BLaER1 treated with 17β-estradiol and CSF1 and Interleukin-3, amounts not matched to agents 10 nM and 100 nM (cell line): ENCODE measurements around the gene SENP7.
"Not testable (repeated sequence)": the region's sequence is repeated elsewhere in the genome, so short reads cannot be mapped to it uniquely, and the experiment has no call there.

Source experiments
- H3K27ac ChIP-seq, 11 experiments: shearing (Covaris generic); formaldehyde crosslinking; 2 replicates each; pipeline ENCODE4 v1.8.1; 2022
- H3K27me3 ChIP-seq, 11 experiments: shearing (Covaris generic); formaldehyde crosslinking; 2 replicates each; pipeline ENCODE4 v1.8.1; 2022
- H3K36me3 ChIP-seq, 11 experiments: shearing (Covaris generic); formaldehyde crosslinking; 2 replicates each; pipeline ENCODE4 v1.8.1; 2022
- H3K4me1 ChIP-seq, 10 experiments: shearing (Covaris generic); formaldehyde crosslinking; 2 replicates each; pipeline ENCODE4 v1.8.1; 2022
- H3K4me2 ChIP-seq, 11 experiments: shearing (Covaris generic); formaldehyde crosslinking; 2 replicates each; pipeline ENCODE4 v1.8.1; 2022
- H3K4me3 ChIP-seq, 10 experiments: shearing (Covaris generic); formaldehyde crosslinking; 2 replicates each; pipeline ENCODE4 v1.8.1; 2022
- H3K9ac ChIP-seq, 11 experiments: shearing (Covaris generic); formaldehyde crosslinking; 2 replicates each; pipeline ENCODE4 v1.8.1; 2022
- H3K9me3 ChIP-seq, 11 experiments: shearing (Covaris generic); formaldehyde crosslinking; replicated peaks in 1 of 11; 2 replicates each; pipeline ENCODE4 v1.8.1; 2022
- H4K20me1 ChIP-seq, 11 experiments: shearing (Covaris generic); formaldehyde crosslinking; 2 replicates each; pipeline ENCODE4 v1.8.1; 2022
- Cebpa-rat ChIP-seq, 11 experiments: shearing (Covaris generic); IDR thresholded peaks; 2 replicates each; pipeline ENCODE4 v1.8.1; 2022

Gene SENP7

GRCh38 chr3:101466465-101467309 lies 46.3 kb downstream of the SENP7 start:
- H3K4me2 ChIP-seq, result no peak overlapping the region
- TF ChIP-seq Cebpa-rat (IDR thresholded peaks at IDR 0.05), result no peak

GRCh38 chr3:101464235-101464634 lies 48.8 kb downstream of the SENP7 start:
- Histone ChIP-seq H3K36me3 (peaks cover 10 to 46% (median 15%) of the 10 kb centered on the region in 11 experiments; a peak in 15 of 22 replicates), H4K20me1 (peaks cover 0 to 13% (median 4%) of the 10 kb centered on the region in 11 experiments; a peak in 7 of 22 replicates), H3K9me3 (peaks cover 0 to 19% (median 6%) of the 10 kb centered on the region in 11 experiments; a peak in 9 of 22 replicates), H3K4me1 (peaks cover 0 to 11% (median 0%) of the 10 kb centered on the region in 10 experiments; a peak in 3 of 20 replicates), H3K4me3 (no peak overlapping the region), H3K27ac (no peak overlapping the region), H3K4me2 (no peak overlapping the region), H3K27me3 (no peaks in the 10 kb centered on the region), H3K9ac (no peak overlapping the region)
- TF ChIP-seq Cebpa-rat (IDR thresholded peaks at IDR 0.05), result no peak

More at GRCh38 chr3:101466465-101467309, 46.3 kb downstream of the SENP7 start:
- H3K27ac ChIP-seq, result no peak overlapping the region
- H3K9ac ChIP-seq, result no peak overlapping the region
- no peaks in the 10 kb centered on the region for H3K27me3 ChIP-seq
- peaks cover 0 to 13% (median 4%) of the 10 kb centered on the region in 11 experiments; a peak in 7 of 22 replicates for H4K20me1 ChIP-seq
- no peak overlapping the region for H3K4me3 ChIP-seq
- H3K4me1 ChIP-seq, result peaks cover 0 to 5% (median 0%) of the 10 kb centered on the region in 10 experiments; a peak in 2 of 20 replicates
- H3K36me3 ChIP-seq, result peaks cover 9 to 37% (median 14%) of the 10 kb centered on the region in 11 experiments; a peak in 15 of 22 replicates
- peaks cover 0 to 24% (median 7%) of the 10 kb centered on the region in 11 experiments; a peak in 10 of 22 replicates for H3K9me3 ChIP-seq

- H3K9ac ChIP-seq, result no peak overlapping the region
- H3K4me1 ChIP-seq, result peaks cover 0 to 7% (median 0%) of the 10 kb centered on the region in 10 experiments; a peak in 2 of 20 replicates
- H3K4me2 ChIP-seq, result no peak overlapping the region
- H4K20me1 ChIP-seq, result peaks cover 0 to 13% (median 4%) of the 10 kb centered on the region in 11 experiments; a peak in 7 of 22 replicates
- H3K27ac ChIP-seq, result no peak overlapping the region
- no peak overlapping the region for H3K4me3 ChIP-seq
- H3K36me3 ChIP-seq, result peaks cover 26 to 65% (median 39%) of the 10 kb centered on the region in 11 experiments
- peaks cover 0 to 8% (median 0%) of the 10 kb centered on the region in 11 experiments; a peak in 4 of 22 replicates for H3K9me3 ChIP-seq
- H3K27me3 ChIP-seq, result no peaks in the 10 kb centered on the region
- no peak for TF ChIP-seq Cebpa-rat (IDR thresholded peaks at IDR 0.05)
These were observed 51.6 kb downstream of the SENP7 start for GRCh38 chr3:101461451-101461850.

GRCh38 chr3:101458387-101458786 lies 54.6 kb downstream of the SENP7 start:
- Histone ChIP-seq H3K36me3 (peaks cover 26 to 65% (median 41%) of the 10 kb centered on the region in 11 experiments), H3K27me3 (no peaks in the 10 kb centered on the region), H3K9me3 (peaks cover 0 to 12% (median 5%) of the 10 kb centered on the region in 11 experiments; a peak in 7 of 22 replicates), H4K20me1 (peaks cover 0 to 6% (median 0%) of the 10 kb centered on the region in 11 experiments; a peak in 3 of 22 replicates), H3K9ac (no peak overlapping the region), H3K4me1 (peaks cover 0 to 7% (median 0%) of the 10 kb centered on the region in 10 experiments; a peak in 2 of 20 replicates), H3K4me3 (no peak overlapping the region), H3K4me2 (no peak overlapping the region), H3K27ac (no peak overlapping the region)
- no peak for TF ChIP-seq Cebpa-rat (IDR thresholded peaks at IDR 0.05)

- H3K4me3 ChIP-seq, result no peak overlapping the region
- no peak overlapping the region for H3K9ac ChIP-seq
- H3K4me1 ChIP-seq, result no peaks in the 10 kb centered on the region
- H3K4me2 ChIP-seq, result no peak overlapping the region
- no peaks in the 10 kb centered on the region for H3K27me3 ChIP-seq
- peaks cover 0 to 6% (median 0%) of the 10 kb centered on the region in 11 experiments; a peak in 5 of 22 replicates for H3K9me3 ChIP-seq
- H3K36me3 ChIP-seq, result peaks cover 18 to 43% (median 30%) of the 10 kb centered on the region in 11 experiments
- peaks cover 0 to 6% (median 0%) of the 10 kb centered on the region in 11 experiments; a peak in 2 of 22 replicates for H4K20me1 ChIP-seq
- no peak for TF ChIP-seq Cebpa-rat (IDR thresholded peaks at IDR 0.05)
- H3K27ac ChIP-seq, result no peak overlapping the region
These were observed 58.4 kb downstream of the SENP7 start for GRCh38 chr3:101454629-101455028.

- Histone ChIP-seq H4K20me1 (peaks cover 0 to 6% (median 0%) of the 10 kb centered on the region in 11 experiments; a peak in 1 of 22 replicates), H3K9me3 (peaks cover 0 to 6% (median 0%) of the 10 kb centered on the region in 11 experiments; a peak in 5 of 22 replicates), H3K27me3 (no peaks in the 10 kb centered on the region), H3K27ac (no peak overlapping the region), H3K4me3 (no peak overlapping the region), H3K36me3 (peaks cover 18 to 43% (median 30%) of the 10 kb centered on the region in 11 experiments), H3K4me2 (no peak overlapping the region), H3K9ac (no peak overlapping the region), H3K4me1 (no peaks in the 10 kb centered on the region)
- no peak for TF ChIP-seq Cebpa-rat (IDR thresholded peaks at IDR 0.05)
These were observed 59.1 kb downstream of the SENP7 start for GRCh38 chr3:101453961-101454360.

GRCh38 chr3:101438641-101439040 lies 74.4 kb downstream of the SENP7 start:
- not testable (repeated sequence) for H3K9ac ChIP-seq, H3K27ac ChIP-seq, H3K4me2 ChIP-seq, H3K27me3 ChIP-seq, H4K20me1 ChIP-seq, H3K4me3 ChIP-seq, H3K4me1 ChIP-seq
- Histone ChIP-seq H3K9me3 (peaks cover 41 to 72% (median 54%) of the 10 kb centered on the region in 11 experiments), H3K36me3 (peaks cover 16 to 33% (median 25%) of the 10 kb centered on the region in 11 experiments)

GRCh38 chr3:101433652-101434051 lies 79.4 kb downstream of the SENP7 start:
- no peak overlapping the region for H3K4me3 ChIP-seq
- H3K9ac ChIP-seq, result no peak overlapping the region
- TF ChIP-seq Cebpa-rat (IDR thresholded peaks at IDR 0.05), result no peak

More at GRCh38 chr3:101433652-101434051, 79.4 kb downstream of the SENP7 start:
- H3K9me3 ChIP-seq, result peaks cover 45 to 71% (median 61%) of the 10 kb centered on the region in 11 experiments
- H3K27me3 ChIP-seq, result no peaks in the 10 kb centered on the region
- H3K4me2 ChIP-seq, result no peak overlapping the region
- no peaks in the 10 kb centered on the region; a peak in 1 of 22 replicates for H4K20me1 ChIP-seq
- H3K27ac ChIP-seq, result no peak overlapping the region
- peaks cover 3 to 24% (median 10%) of the 10 kb centered on the region in 11 experiments; a peak in 11 of 22 replicates for H3K36me3 ChIP-seq
- H3K4me1 ChIP-seq, result no peaks in the 10 kb centered on the region
